Measurements from ENCODE around the gene ZIC2. TPM values are rescaled to one million over a fixed set of nuclear protein-coding genes. Genes with fewer than 3 reads are reported as not detected.
A peak's percentile ranks its signal among the peaks of the same experiment; 100 is the strongest.

Gene ZIC2
- total and polyA plus RNA-seq, 2 of the 8 experiments (the other 6 are each of a cell fraction or from before 2014, with no cell fraction given) = 53.2 to 372 TPM

DNA sequence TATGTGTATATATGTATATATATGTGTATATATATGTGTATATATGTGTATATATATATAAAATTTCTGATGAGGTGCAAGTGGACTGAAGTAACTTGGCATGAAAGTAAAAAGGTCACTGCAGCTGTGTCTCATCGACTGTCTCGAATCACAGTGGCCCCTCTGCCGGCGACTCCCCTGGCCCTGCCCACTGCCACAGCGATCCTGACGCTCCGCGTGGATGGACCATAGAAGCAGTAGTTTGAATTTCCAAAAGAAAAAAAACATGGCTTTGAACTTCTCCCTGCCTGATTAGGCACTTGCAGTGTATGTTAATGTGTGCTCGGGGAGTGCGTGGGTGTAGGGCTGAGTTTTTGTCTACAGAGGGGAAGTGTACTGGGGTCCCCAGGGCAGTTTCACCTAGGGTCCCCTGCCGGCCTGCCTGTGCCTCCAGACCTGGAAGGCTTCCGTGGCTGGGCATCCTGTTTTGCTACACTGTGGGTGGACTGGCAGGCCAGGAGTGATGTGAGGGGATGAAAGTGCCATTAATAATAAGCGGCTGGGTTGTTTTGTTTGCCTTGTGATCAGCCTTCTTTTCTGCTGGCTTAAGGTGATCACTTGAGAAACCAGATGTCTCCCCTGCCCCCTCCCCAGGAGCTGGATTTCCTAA is 20.8 kb upstream of the ZIC2 start:
- TF ChIP-seq, protein P1, sequence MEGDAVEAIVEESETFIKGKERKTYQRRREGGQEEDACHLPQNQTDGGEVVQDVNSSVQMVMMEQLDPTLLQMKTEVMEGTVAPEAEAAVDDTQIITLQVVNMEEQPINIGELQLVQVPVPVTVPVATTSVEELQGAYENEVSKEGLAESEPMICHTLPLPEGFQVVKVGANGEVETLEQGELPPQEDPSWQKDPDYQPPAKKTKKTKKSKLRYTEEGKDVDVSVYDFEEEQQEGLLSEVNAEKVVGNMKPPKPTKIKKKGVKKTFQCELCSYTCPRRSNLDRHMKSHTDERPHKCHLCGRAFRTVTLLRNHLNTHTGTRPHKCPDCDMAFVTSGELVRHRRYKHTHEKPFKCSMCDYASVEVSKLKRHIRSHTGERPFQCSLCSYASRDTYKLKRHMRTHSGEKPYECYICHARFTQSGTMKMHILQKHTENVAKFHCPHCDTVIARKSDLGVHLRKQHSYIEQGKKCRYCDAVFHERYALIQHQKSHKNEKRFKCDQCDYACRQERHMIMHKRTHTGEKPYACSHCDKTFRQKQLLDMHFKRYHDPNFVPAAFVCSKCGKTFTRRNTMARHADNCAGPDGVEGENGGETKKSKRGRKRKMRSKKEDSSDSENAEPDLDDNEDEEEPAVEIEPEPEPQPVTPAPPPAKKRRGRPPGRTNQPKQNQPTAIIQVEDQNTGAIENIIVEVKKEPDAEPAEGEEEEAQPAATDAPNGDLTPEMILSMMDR (IDR thresholded peaks at IDR 0.05; ENCODE audit: control extremely low read depth in 1 of 3, insufficient read depth in 1 of 3, low read depth in 1 of 3, low read length in 3 of 3) = no peak
- no peak for TF ChIP-seq CBX5 (IDR thresholded peaks at IDR 0.05; ENCODE audit: low read depth, low read length)
- TF ChIP-seq BACH1 (IDR thresholded peaks at IDR 0.05; ENCODE audit: low read length) = no peak
- TF ChIP-seq RAD21 (IDR thresholded peaks at IDR 0.05 in 1 of 2, conservative IDR thresholded peaks at IDR 0.05 in 1 of 2; ENCODE audit: low read depth in 2 of 2, low read length in 2 of 2) = no peak
- TF ChIP-seq EGR1 (IDR thresholded peaks at IDR 0.05; ENCODE audit: borderline replicate concordance, low read depth, low read length) = peak; percentile 92
- Histone ChIP-seq H4K91ac (replicated peaks; ENCODE audit: insufficient read length, low read length) (no peak overlapping the region), H2BK12ac (ENCODE audit: low read depth, low read length) (peak overlapping the region; percentile 46; the same call in 1 of the 2 replicates), H2BK15ac (ENCODE audit: low read length) (no peak overlapping the region), H3K79me2 (ENCODE audit: control insufficient read depth in 1 of 2, insufficient read depth in 2 of 2, low read length in 2 of 2) (peaks cover 0 to 15% of the 10 kb centered on the region in 2 experiments; a peak in 2 of 4 replicates), H3K27ac (ENCODE audit: low read depth, low read length) (no peak overlapping the region), H3K9me3 (ENCODE audit: insufficient read depth in 2 of 2, low read depth in 1 of 2, low read length in 1 of 2) (no peaks in the 10 kb centered on the region), H2BK120ac (replicated peaks; ENCODE audit: low read depth, low read length) (no peak overlapping the region), H4K5ac (ENCODE audit: insufficient read length, low read depth, low read length) (no peak overlapping the region), H3K36me3 (ENCODE audit: control insufficient read depth in 2 of 4, insufficient read depth in 4 of 4, low read length in 3 of 4) (peaks cover 0 to 30% (median 16%) of the 10 kb centered on the region in 4 experiments; a peak in 6 of 8 replicates), H3K4me1 (replicated peaks in 1 of 4; ENCODE audit: control insufficient read depth in 3 of 4, insufficient read depth in 4 of 4, low read length in 3 of 4) (peaks cover 10 to 32% (median 20%) of the 10 kb centered on the region in 4 experiments), H2BK20ac (ENCODE audit: low read length) (no peak overlapping the region), H3K23me2 (ENCODE audit: low read depth, low read length) (peaks cover 39% of the 10 kb centered on the region), H3K18ac (ENCODE audit: extremely low read depth, low read length) (peak overlapping the region; percentile 24; the same call in 1 of the 2 replicates), H4K20me1 (replicated peaks in 1 of 2; ENCODE audit: control insufficient read depth in 1 of 2, insufficient read depth in 2 of 2, low read length in 2 of 2) (peaks cover 10 to 11% of the 10 kb centered on the region in 2 experiments), H3K4me3 (ENCODE audit: extremely low read depth in 1 of 4, insufficient read depth in 2 of 4, low read depth in 3 of 4, low read length in 4 of 4) (peak overlapping the region in 1 of 4 experiments; percentile 47; a peak in 5 of 8 replicates), H3K4ac (replicated peaks; ENCODE audit: insufficient read length, low read depth, low read length) (no peak overlapping the region), H4K8ac (ENCODE audit: extremely low read depth, insufficient read depth, low read length) (no peak overlapping the region), H3K27me3 (replicated peaks in 1 of 4; ENCODE audit: control insufficient read depth in 3 of 4, extremely low read depth in 1 of 4, insufficient read depth in 3 of 4, low read length in 3 of 4) (peaks cover 7 to 47% (median 37%) of the 10 kb centered on the region in 4 experiments; a peak in 6 of 7 replicates), H3K14ac (ENCODE audit: insufficient read length) (no peak overlapping the region), H2BK5ac (ENCODE audit: low read depth, low read length) (no peak overlapping the region; the same call in 1 of the 2 replicates), H3K79me1 (ENCODE audit: low read depth, low read length) (no peaks in the 10 kb centered on the region), H3K56ac (replicated peaks; ENCODE audit: insufficient read length, low read depth, low read length) (no peak overlapping the region), H3K4me2 (ENCODE audit: insufficient read depth in 1 of 2, low read depth in 2 of 2, low read length in 2 of 2) (peak overlapping the region; percentile 67 to 98), H3K9ac (replicated peaks in 1 of 4; ENCODE audit: extremely low read depth in 1 of 4, low read depth in 3 of 4, low read length in 3 of 4) (no peak overlapping the region), H2AK5ac (ENCODE audit: low read depth, low read length) (no peak overlapping the region), H3K23ac (ENCODE audit: insufficient read length) (no peak overlapping the region), H2AFZ (ENCODE audit: low read length) (no peak overlapping the region)
- CTCF ChIA-PET (ENCODE audit: partially characterized antibody) = interaction anchor here (0.7 to 11.7 kb wide), 16 partner anchors 9 to 343 kb away, joined by 3 to 93 read pairs (median 3); partner anchors contain the start of gene ZIC2
- DNase-seq (ENCODE audit: low read depth in 1 of 2, low spot score in 2 of 2) = no peak
- POLR2A ChIA-PET (ENCODE audit: partially characterized antibody) = interaction anchor here (0.6 to 8.9 kb wide), 12 partner anchors 10 to 305 kb away, joined by 3 to 80 read pairs (median 6); partner anchors contain the start of genes ZIC2 and ZIC5
- FAIRE-seq = no peak
- WGBS, 2 experiments (ENCODE audit: extremely low coverage in 1 of 2, insufficient coverage in 1 of 2, insufficient read length in 1 of 2, insufficient replicate concordance in 2 of 2, low coverage in 1 of 2, low lambda C conversion rate in 2 of 2, missing lambda C conversion rate in 1 of 2) = 8% methylated on average over 13 of the region's 13 CpGs; no CpG with 5 or more reads in 1 of the 2 experiments
